Keratinocyte (primary cell): ENCODE measurements around the gene RPUSD3. TPM values are rescaled to one million over a fixed set of nuclear protein-coding genes. Genes with fewer than 3 reads are reported as not detected.
A peak's percentile ranks its signal among the peaks of the same experiment; 100 is the strongest.

ENCODE experiments used
- DNase-seq: peaks from one replicate; pipeline ENCODE4 v3.0.0-alpha.2; 2011; ENCODE audit warnings: low read depth, missing footprints, low spot score
- FAIRE-seq: peaks from 2 replicates; lab custom pipeline; 2011; peaks lifted over from hg19 to GRCh38; lab: Jason Lieb, UNC
- H2AFZ ChIP-seq: 2 replicates; pipeline ENCODE4 v1.6.0; 2012; ENCODE audit warnings: low read length, control low read depth, inconsistent platforms; ENCODE audit not compliant: control insufficient read depth
- H3K27ac ChIP-seq: 2 replicates; pipeline ENCODE4 v1.5.1; 2011; ENCODE audit warnings: low read length; ENCODE audit not compliant: control insufficient read depth, insufficient read depth
- H3K27me3 ChIP-seq: 3 replicates; pipeline ENCODE4 v1.6.0; 2011; ENCODE audit warnings: low read length; ENCODE audit not compliant: control insufficient read depth, insufficient read depth; ENCODE audit errors: extremely low read depth
- H3K36me3 ChIP-seq, 2 experiments: 2 replicates in 1 of 2; 3 replicates in 1 of 2; pipeline ENCODE4 v1.5.1; 2011; ENCODE audit warnings: low read length in 2 of 2, mild to moderate bottlenecking in 1 of 2; ENCODE audit not compliant: control insufficient read depth in 2 of 2, insufficient read depth in 2 of 2; ENCODE audit errors: extremely low read depth in 1 of 2
- H3K4me1 ChIP-seq: 3 replicates; pipeline ENCODE4 v1.5.1; 2011; ENCODE audit warnings: low read length; ENCODE audit not compliant: control insufficient read depth, insufficient read depth; ENCODE audit errors: extremely low read depth
- H3K4me2 ChIP-seq: 3 replicates; pipeline ENCODE4 v1.6.0; 2011; ENCODE audit warnings: low read depth, low read length; ENCODE audit not compliant: control insufficient read depth, insufficient read depth; ENCODE audit errors: extremely low read depth
- H3K4me3 ChIP-seq, 3 experiments: fragments of 200-600 bp in 1 of 3; sonication (generic) in 1 of 3; 2 replicates in 2 of 3; 3 replicates in 1 of 3; pipeline ENCODE4 v1.5.1; 2011 to 2016; ENCODE audit warnings: low read length in 3 of 3, mild to moderate bottlenecking in 3 of 3, control low read depth in 2 of 3, inconsistent platforms in 1 of 3, low read depth in 1 of 3, mixed read lengths in 1 of 3, mixed run types in 1 of 3, moderate library complexity in 1 of 3; ENCODE audit not compliant: control insufficient read depth in 2 of 3, insufficient read depth in 2 of 3; ENCODE audit errors: extremely low read depth in 1 of 3
- H3K79me2 ChIP-seq: 2 replicates; pipeline ENCODE4 v1.6.0; 2012; ENCODE audit warnings: low read length; ENCODE audit not compliant: control insufficient read depth, insufficient read depth
- H3K9ac ChIP-seq: 3 replicates; pipeline ENCODE4 v1.6.0; 2011; ENCODE audit warnings: low read length; ENCODE audit not compliant: control insufficient read depth, insufficient read depth; ENCODE audit errors: extremely low read depth
- H3K9me1 ChIP-seq: 3 replicates; pipeline ENCODE4 v1.6.0; 2011; ENCODE audit warnings: low read length; ENCODE audit not compliant: control insufficient read depth, insufficient read depth; ENCODE audit errors: extremely low read depth
- H3K9me3 ChIP-seq: 2 replicates; pipeline ENCODE4 v1.5.1; 2012; ENCODE audit warnings: low read depth, low read length; ENCODE audit not compliant: control insufficient read depth
- H4K20me1 ChIP-seq: 3 replicates; pipeline ENCODE4 v1.6.0; 2011; ENCODE audit warnings: low read length; ENCODE audit not compliant: control insufficient read depth, insufficient read depth; ENCODE audit errors: extremely low read depth
- EZH2 ChIP-seq: IDR thresholded peaks from one replicate; pipeline ENCODE4 v1.6.1; 2012; ENCODE audit warnings: inconsistent platforms, mild to moderate bottlenecking, low read length, moderate library complexity
- dilution Hi-C: fragments of 300-500 bp; cut with MboI; formaldehyde crosslinking; loops from one replicate; pipeline ENCODE4 v1.7.0; 2020; ENCODE audit warnings: low sequenced_read_pairs; ENCODE audit not compliant: extremely low pct_ligation_motif_present
- polyA plus RNA-seq, 5 experiments: library from polyadenylated mRNA; depleted of rRNA in 3 of 5; stranded (reverse) in 3 of 5; stranded (forward) in 1 of 5; unstranded in 1 of 5; fragments of >200 nt; gene quantifications; 1 replicate in 1 of 5; 2 replicates in 3 of 5; 3 replicates in 1 of 5; pipeline versions ENCODE4 v1.2.1 to v1.2.3, GENCODE V29; 2011 to 2012; ENCODE audit warnings: missing spikeins in 2 of 5, low read depth in 1 of 5, low replicate concordance in 1 of 5
- TF ChIP-seq, protein P1 (sequence below), 3 experiments: IDR thresholded peaks in 1 of 3; conservative IDR thresholded peaks in 1 of 3; optimal IDR thresholded peaks in 1 of 3; 2 replicates in 2 of 3; 3 replicates in 1 of 3; pipeline versions ENCODE3 to v1.5.1; 2011; ENCODE audit warnings: low read length in 3 of 3, mild to moderate bottlenecking in 3 of 3, moderate library complexity in 2 of 3, control low read depth in 1 of 3, inconsistent platforms in 1 of 3; ENCODE audit not compliant: insufficient read depth in 2 of 3; ENCODE audit errors: extremely low read depth in 1 of 3

The RPUSD3 gene
- polyA plus RNA-seq, 1 donor (not counting 4 experiments of a cell fraction or from before 2014, with no cell fraction given), result 31.5 TPM

DNA sequence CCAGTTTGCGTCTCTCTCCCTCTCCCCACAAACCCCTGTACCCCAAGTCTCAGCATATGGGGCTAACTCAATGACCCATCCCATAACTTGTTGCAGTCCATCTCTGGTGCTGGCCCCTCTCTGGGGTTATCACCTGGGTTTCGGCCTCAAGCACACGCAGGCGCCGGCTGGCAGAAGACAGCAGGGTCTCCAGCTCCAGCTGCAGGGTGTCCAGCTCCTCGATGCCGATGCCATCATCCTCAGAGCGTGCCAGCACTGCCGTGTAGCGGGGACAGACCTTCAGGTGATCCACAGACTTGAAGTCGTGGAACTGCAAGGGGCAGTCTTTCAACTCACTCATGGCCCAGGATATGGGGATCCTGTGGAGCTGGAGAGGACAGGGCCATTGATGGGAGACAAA is 52.7 kb downstream of the RPUSD3 start:
- no peak overlapping the region for H3K27ac ChIP-seq
- H3K4me1 ChIP-seq, result peaks cover 14% of the 10 kb centered on the region
- no peaks in the 10 kb centered on the region for H3K9me3 ChIP-seq
- no peak overlapping the region for H2AFZ ChIP-seq
- no peaks in the 10 kb centered on the region for H3K9me1 ChIP-seq
- TF ChIP-seq, protein P1, sequence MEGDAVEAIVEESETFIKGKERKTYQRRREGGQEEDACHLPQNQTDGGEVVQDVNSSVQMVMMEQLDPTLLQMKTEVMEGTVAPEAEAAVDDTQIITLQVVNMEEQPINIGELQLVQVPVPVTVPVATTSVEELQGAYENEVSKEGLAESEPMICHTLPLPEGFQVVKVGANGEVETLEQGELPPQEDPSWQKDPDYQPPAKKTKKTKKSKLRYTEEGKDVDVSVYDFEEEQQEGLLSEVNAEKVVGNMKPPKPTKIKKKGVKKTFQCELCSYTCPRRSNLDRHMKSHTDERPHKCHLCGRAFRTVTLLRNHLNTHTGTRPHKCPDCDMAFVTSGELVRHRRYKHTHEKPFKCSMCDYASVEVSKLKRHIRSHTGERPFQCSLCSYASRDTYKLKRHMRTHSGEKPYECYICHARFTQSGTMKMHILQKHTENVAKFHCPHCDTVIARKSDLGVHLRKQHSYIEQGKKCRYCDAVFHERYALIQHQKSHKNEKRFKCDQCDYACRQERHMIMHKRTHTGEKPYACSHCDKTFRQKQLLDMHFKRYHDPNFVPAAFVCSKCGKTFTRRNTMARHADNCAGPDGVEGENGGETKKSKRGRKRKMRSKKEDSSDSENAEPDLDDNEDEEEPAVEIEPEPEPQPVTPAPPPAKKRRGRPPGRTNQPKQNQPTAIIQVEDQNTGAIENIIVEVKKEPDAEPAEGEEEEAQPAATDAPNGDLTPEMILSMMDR (optimal IDR thresholded peaks at IDR 0.05 in 1 of 3, IDR thresholded peaks at IDR 0.05 in 1 of 3, conservative IDR thresholded peaks at IDR 0.05 in 1 of 3; ENCODE audit: extremely low read depth in 1 of 3, insufficient read depth in 2 of 3, low read length in 3 of 3), result no peak
- TF ChIP-seq EZH2, result no peak
- FAIRE-seq, result no peak
- dilution Hi-C loops, result no loop called here
- peaks cover 41% of the 10 kb centered on the region for H3K79me2 ChIP-seq
- H3K4me2 ChIP-seq, result peak overlapping the region; percentile 97
- DNase-seq, result no peak
- peaks cover 19 to 38% of the 10 kb centered on the region in 2 experiments for H3K36me3 ChIP-seq
- H3K9ac ChIP-seq, result no peak overlapping the region
- no peak overlapping the region for H3K4me3 ChIP-seq
- no peaks in the 10 kb centered on the region for H3K27me3 ChIP-seq
- no peaks in the 10 kb centered on the region for H4K20me1 ChIP-seq

Other genes with a start within 250 kb of the RPUSD3 start
- gene MTMR14, start 194.5 kb downstream of the RPUSD3 start, polyA plus RNA-seq, result 23.6 to 29.3 TPM (median 28.2 TPM) in 3 replicates
- not detected in 3 replicates for gene CPNE9, start 140.2 kb downstream of the RPUSD3 start, polyA plus RNA-seq
- gene BRPF1, start 112.3 kb downstream of the RPUSD3 start, polyA plus RNA-seq, result 7.9 to 9.4 TPM (median 8.0 TPM) in 3 replicates
- 14.5 to 17.5 TPM (median 14.6 TPM) in 3 replicates for gene OGG1, start 94.1 kb downstream of the RPUSD3 start, polyA plus RNA-seq
- gene CAMK1, start 74.1 kb downstream of the RPUSD3 start, polyA plus RNA-seq, result 1.1 to 2.4 TPM (median 2.3 TPM) in 3 replicates
- gene TADA3, start 51.5 kb downstream of the RPUSD3 start, polyA plus RNA-seq, result 29.6 to 43.7 TPM (median 38.3 TPM) in 3 replicates
- 161 to 325 TPM (median 173 TPM) in 3 replicates for gene ARPC4, start 50.9 kb downstream of the RPUSD3 start, polyA plus RNA-seq
- 11.3 to 19.1 TPM (median 11.7 TPM) in 3 replicates for gene TTLL3, start 33.7 kb downstream of the RPUSD3 start, polyA plus RNA-seq
- not detected in 3 replicates for gene CIDEC, start 36.2 kb upstream of the RPUSD3 start, polyA plus RNA-seq
- 45.1 to 61.1 TPM (median 48.0 TPM) in 3 replicates for gene JAGN1, start 46.6 kb upstream of the RPUSD3 start, polyA plus RNA-seq
- gene IL17RE, start 58.8 kb upstream of the RPUSD3 start, polyA plus RNA-seq, result 10.7 to 24.4 TPM (median 16.0 TPM) in 3 replicates
- gene IL17RC, start 73.1 kb upstream of the RPUSD3 start, polyA plus RNA-seq, result 6.3 to 12.7 TPM (median 7.4 TPM) in 3 replicates
- 11.2 to 19.2 TPM (median 17.1 TPM) in 3 replicates for gene CRELD1, start 89.8 kb upstream of the RPUSD3 start, polyA plus RNA-seq
- 0.22 to 0.49 TPM (median 0.41 TPM) in 3 replicates for gene PRRT3, start 108.4 kb upstream of the RPUSD3 start, polyA plus RNA-seq
- gene EMC3, start 142.8 kb upstream of the RPUSD3 start, polyA plus RNA-seq, result 106 to 160 TPM (median 120 TPM) in 3 replicates
- gene FANCD2, start 182.4 kb upstream of the RPUSD3 start, polyA plus RNA-seq, result 3.4 to 20.8 TPM (median 12.5 TPM) in 3 replicates